Articular chondrocyte of knee joint (primary cell): ENCODE data around the gene JOSD1. TPM values are rescaled to one million over a fixed set of nuclear protein-coding genes. Genes with fewer than 3 reads are reported as not detected.

Experiments used
- small RNA-seq: library from RNA; depleted of rRNA; stranded (forward); fragments of <200 nt; gene quantifications from one replicate; pipeline ENCODE3, GENCODE V24; 2012
- total RNA-seq: library from RNA; depleted of rRNA; stranded (reverse); fragments of >200 nt; gene quantifications from 2 replicates; pipeline ENCODE4 v1.2.3, GENCODE V29; 2012

The JOSD1 gene
- 56.5 and 66.5 TPM in 2 replicates for total RNA-seq

GRCh38 chr22:38700789-38701628, at the start of gene JOSD1:
JOSD1 (minus strand) TSS chr22:38700943; CDS start chr22:38699987, 956 bp downstream.

DNA sequence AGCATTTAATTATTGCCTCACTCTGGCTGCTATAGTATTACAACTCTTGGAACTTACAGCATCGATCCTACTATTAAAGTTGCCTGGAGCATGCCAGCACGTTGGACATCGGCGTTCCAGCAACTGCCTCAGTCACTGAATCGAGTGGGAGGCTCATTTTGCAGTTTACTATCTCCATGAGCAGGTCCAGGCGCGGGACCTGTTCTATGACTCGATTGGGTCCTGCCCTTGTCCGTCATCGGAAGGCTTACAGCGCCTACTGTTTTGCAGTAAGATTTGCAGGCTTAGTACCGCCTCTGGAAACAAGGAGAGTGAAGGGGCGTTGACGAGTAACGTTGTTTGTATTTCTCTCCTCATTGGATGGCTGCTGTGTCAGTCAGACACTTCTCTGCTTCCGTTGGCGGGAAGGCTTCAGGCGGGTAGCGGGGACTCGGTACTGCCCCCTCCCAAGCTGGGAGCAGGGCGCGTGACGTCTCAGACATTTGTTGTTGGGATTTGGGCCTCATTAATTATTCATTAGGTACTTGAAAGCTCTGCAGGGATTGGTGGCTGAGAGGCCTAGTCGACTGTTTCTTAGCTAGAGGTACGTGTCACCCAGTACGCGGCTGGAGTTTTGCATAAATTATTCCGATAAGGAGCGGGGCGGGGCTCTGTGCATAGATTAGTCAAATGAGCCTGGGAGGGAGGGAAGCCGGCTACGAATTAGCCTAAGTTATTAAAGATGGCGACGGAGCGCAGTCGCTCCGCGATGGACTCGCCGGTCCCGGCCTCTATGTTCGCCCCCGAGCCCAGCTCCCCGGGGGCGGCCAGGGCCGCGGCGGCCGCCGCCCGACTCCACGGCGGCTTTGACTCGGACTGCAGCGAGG, 4.7 kb upstream of the JOSD1 start, which contains the start of gene GTPBP1:
Gene GTPBP1, plus strand, starts transcription at position 710 of the 866 bp plus-strand sequence. Its CDS starts 12 bp downstream, at position 722.

GRCh38 chr22:38681582-38682335, 19.0 kb downstream of the JOSD1 start, which contains the start of gene TOMM22:
TOMM22 (plus strand) TSS chr22:38681957; CDS start chr22:38681979, 22 bp downstream.

GRCh38 chr22:38656256-38657044, 44.3 kb downstream of the JOSD1 start, which contains the start of the genes CBY1 and FAM227A:
CBY1 (plus strand) TSS chr22:38656638; CDS start chr22:38668055, 11,417 bp downstream.
FAM227A (minus strand) TSS chr22:38656392; CDS start chr22:38650168, 6,224 bp downstream.

Small RNA genes within 50 kb of the gene (small RNA-seq; reads per million reads assigned to genes)
- gene AL021707.8, result not detected

Other genes with a start within 250 kb of the JOSD1 start
- gene KCNJ4, start 245.7 kb downstream of the JOSD1 start, total RNA-seq, result not detected in 2 replicates
- 172 and 206 TPM in 2 replicates for gene KDELR3, start 232.8 kb downstream of the JOSD1 start, total RNA-seq
- 403 and 461 TPM in 2 replicates for gene DDX17, start 194.6 kb downstream of the JOSD1 start, total RNA-seq
- 10.3 and 11.5 TPM in 2 replicates for gene DMC1, start 130.8 kb downstream of the JOSD1 start, total RNA-seq
- 3.1 and 3.3 TPM in 2 replicates for gene FAM227A, start 44.6 kb downstream of the JOSD1 start, total RNA-seq
- 16.1 and 19.7 TPM in 2 replicates for gene CBY1, start 44.3 kb downstream of the JOSD1 start, total RNA-seq
- 70.9 and 76.4 TPM in 2 replicates for gene TOMM22, start 19.0 kb downstream of the JOSD1 start, total RNA-seq
- 19.1 and 23.5 TPM in 2 replicates for gene GTPBP1, start 5.0 kb upstream of the JOSD1 start, total RNA-seq
- gene SUN2, start 55.1 kb upstream of the JOSD1 start, total RNA-seq, result 69.3 and 82.7 TPM in 2 replicates
- 12.0 and 13.1 TPM in 2 replicates for gene DNAL4, start 93.2 kb upstream of the JOSD1 start, total RNA-seq
- gene NPTXR, start 143.1 kb upstream of the JOSD1 start, total RNA-seq, result 2.6 and 3.0 TPM in 2 replicates
- gene CBX6, start 171.3 kb upstream of the JOSD1 start, total RNA-seq, result 65.7 and 71.5 TPM in 2 replicates